ENCODE data around the gene CYB5B. TPM values are rescaled to one million over a fixed set of nuclear protein-coding genes. Genes with fewer than 3 reads are reported as not detected.
A peak's percentile ranks its signal among the peaks of the same experiment; 100 is the strongest.

The CYB5B gene
- polyA plus RNA-seq, 3 donors, result 32.3 to 90.4 (median 84.9) TPM

DNA sequence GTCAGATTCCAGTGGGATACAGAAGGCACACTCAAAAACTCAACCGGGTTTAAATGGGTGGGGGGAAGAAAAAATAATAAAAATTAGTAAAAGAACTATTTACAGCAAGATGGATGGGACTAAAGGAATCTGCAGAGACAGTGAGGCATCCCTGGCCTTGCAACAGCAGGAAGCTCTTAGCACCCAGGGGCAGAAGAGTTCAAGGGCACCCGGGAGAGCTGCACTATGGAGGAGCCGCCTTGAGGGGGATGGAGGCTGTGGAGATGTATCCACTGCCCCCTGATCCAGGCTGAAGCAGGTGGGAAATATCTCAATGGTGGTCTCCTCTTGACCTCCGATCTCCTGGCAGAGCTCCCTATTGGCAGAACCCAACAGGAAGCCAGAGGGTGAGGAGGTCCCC is 72.0 kb downstream of the CYB5B start:
- no peaks in the 10 kb centered on the region for H4K20me1 ChIP-seq (ENCODE audit: insufficient read depth, low read length)
- no peaks in the 10 kb centered on the region for H3K4me1 Mint-ChIP-seq
- no peak overlapping the region for H3K4me2 ChIP-seq (replicated peaks; ENCODE audit: extremely low read depth, low read length, poor library complexity, severe bottlenecking)
- no peak overlapping the region for H3K4me3 ChIP-seq (replicated peaks in 1 of 3; ENCODE audit: low read depth in 2 of 3, low read length in 3 of 3)
- no peak overlapping the region for H3K27ac Mint-ChIP-seq
- peaks cover 0 to 9% (median 4%) of the 10 kb centered on the region in 7 donors for H3K9me3 Mint-ChIP-seq
- WGBS (ENCODE audit: insufficient coverage), result 92% methylated on average over 3 of the region's 4 CpGs
- TF ChIP-seq, protein P1, sequence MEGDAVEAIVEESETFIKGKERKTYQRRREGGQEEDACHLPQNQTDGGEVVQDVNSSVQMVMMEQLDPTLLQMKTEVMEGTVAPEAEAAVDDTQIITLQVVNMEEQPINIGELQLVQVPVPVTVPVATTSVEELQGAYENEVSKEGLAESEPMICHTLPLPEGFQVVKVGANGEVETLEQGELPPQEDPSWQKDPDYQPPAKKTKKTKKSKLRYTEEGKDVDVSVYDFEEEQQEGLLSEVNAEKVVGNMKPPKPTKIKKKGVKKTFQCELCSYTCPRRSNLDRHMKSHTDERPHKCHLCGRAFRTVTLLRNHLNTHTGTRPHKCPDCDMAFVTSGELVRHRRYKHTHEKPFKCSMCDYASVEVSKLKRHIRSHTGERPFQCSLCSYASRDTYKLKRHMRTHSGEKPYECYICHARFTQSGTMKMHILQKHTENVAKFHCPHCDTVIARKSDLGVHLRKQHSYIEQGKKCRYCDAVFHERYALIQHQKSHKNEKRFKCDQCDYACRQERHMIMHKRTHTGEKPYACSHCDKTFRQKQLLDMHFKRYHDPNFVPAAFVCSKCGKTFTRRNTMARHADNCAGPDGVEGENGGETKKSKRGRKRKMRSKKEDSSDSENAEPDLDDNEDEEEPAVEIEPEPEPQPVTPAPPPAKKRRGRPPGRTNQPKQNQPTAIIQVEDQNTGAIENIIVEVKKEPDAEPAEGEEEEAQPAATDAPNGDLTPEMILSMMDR (IDR thresholded peaks at IDR 0.05), result no peak
- H3K9me3 ChIP-seq (replicated peaks in 1 of 2; ENCODE audit: control insufficient read depth in 1 of 2, insufficient read depth in 1 of 2, low read length in 2 of 2), result no peaks in the 10 kb centered on the region
- H3K36me3 ChIP-seq (replicated peaks in 1 of 2; ENCODE audit: control insufficient read depth in 1 of 2, insufficient read depth in 2 of 2, low read length in 2 of 2), result no peaks in the 10 kb centered on the region
- no peak overlapping the region for H3K9ac ChIP-seq (ENCODE audit: insufficient read depth, low read length, poor library complexity, severe bottlenecking)
- peak overlapping the region in 1 of 2 donors; percentile 62 for H3K4me3 Mint-ChIP-seq
- intact Hi-C loops (cut with micrococcal nuclease), result no loop called here
- no peaks in the 10 kb centered on the region for H3K79me2 ChIP-seq (ENCODE audit: insufficient read depth, low read length)
- no peak overlapping the region for H2AFZ ChIP-seq (ENCODE audit: insufficient read depth, low read depth, low read length, poor library complexity, severe bottlenecking)
- H3K27me3 Mint-ChIP-seq (ENCODE audit: low read depth in 3 of 3), result peaks cover 47 to 69% (median 52%) of the 10 kb centered on the region in 3 donors
- peaks cover 11 to 45% of the 10 kb centered on the region in 2 donors for H3K27me3 ChIP-seq (ENCODE audit: control insufficient read depth in 2 of 2, insufficient read depth in 2 of 2, low read length in 2 of 2)
- H3K4me1 ChIP-seq (ENCODE audit: control insufficient read depth in 1 of 2, insufficient read depth in 2 of 2, low read length in 2 of 2), result no peaks in the 10 kb centered on the region
- no peak overlapping the region for H3K27ac ChIP-seq (ENCODE audit: low read depth in 1 of 2, low read length in 2 of 2)
- no peaks in the 10 kb centered on the region for H3K36me3 Mint-ChIP-seq
- no peak for DNase-seq

DNA sequence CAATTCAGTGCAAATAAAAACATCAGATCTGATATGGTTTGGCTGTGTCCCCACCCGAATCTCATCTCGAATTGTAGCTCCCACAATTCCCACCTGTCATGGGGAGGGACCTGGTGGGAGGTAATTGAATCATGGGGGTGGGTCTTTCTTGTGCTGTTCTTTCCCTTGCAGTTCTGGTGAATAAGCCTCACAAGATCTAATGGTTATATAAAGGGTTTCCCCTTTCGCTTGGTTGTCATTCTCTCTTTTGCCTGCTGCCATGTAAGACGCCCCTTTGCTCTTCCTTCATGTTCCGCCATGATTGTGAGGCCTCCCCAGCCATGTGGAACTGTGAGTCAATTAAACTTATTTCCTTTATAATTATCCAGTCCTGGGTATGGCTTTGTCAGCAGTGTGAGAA is 72.5 kb downstream of the CYB5B start:
- intact Hi-C loops (cut with micrococcal nuclease), result no loop called here
- Mint-ChIP-seq H3K27ac (no peak overlapping the region), H3K27me3 (ENCODE audit: low read depth in 3 of 3) (peaks cover 47 to 69% (median 52%) of the 10 kb centered on the region in 3 donors), H3K9me3 (peaks cover 0 to 9% (median 4%) of the 10 kb centered on the region in 7 donors), H3K36me3 (no peaks in the 10 kb centered on the region), H3K4me1 (peaks cover 4% of the 10 kb centered on the region), H3K4me3 (peak overlapping the region in 1 of 2 donors; percentile 62)
- H3K9ac ChIP-seq (ENCODE audit: insufficient read depth, low read length, poor library complexity, severe bottlenecking), result no peak overlapping the region
- DNase-seq, result peak in 1 of 3 donors; percentile 18
- H4K20me1 ChIP-seq (ENCODE audit: insufficient read depth, low read length), result no peaks in the 10 kb centered on the region
- TF ChIP-seq, protein P1 (IDR thresholded peaks at IDR 0.05), result no peak
- peaks cover 11 to 45% of the 10 kb centered on the region in 2 donors for H3K27me3 ChIP-seq (ENCODE audit: control insufficient read depth in 2 of 2, insufficient read depth in 2 of 2, low read length in 2 of 2)
- no peaks in the 10 kb centered on the region for H3K36me3 ChIP-seq (replicated peaks in 1 of 2; ENCODE audit: control insufficient read depth in 1 of 2, insufficient read depth in 2 of 2, low read length in 2 of 2)
- no peak overlapping the region for H3K4me2 ChIP-seq (replicated peaks; ENCODE audit: extremely low read depth, low read length, poor library complexity, severe bottlenecking)
- no peak overlapping the region for H3K27ac ChIP-seq (ENCODE audit: low read depth in 1 of 2, low read length in 2 of 2)
- H3K79me2 ChIP-seq (ENCODE audit: insufficient read depth, low read length), result no peaks in the 10 kb centered on the region
- WGBS (ENCODE audit: insufficient coverage), result no CpG with 5 or more reads among the region's 5 CpGs
- no peaks in the 10 kb centered on the region for H3K9me3 ChIP-seq (replicated peaks in 1 of 2; ENCODE audit: control insufficient read depth in 1 of 2, insufficient read depth in 1 of 2, low read length in 2 of 2)
- no peak overlapping the region for H3K4me3 ChIP-seq (replicated peaks in 1 of 3; ENCODE audit: low read depth in 2 of 3, low read length in 3 of 3)
- no peak overlapping the region for H2AFZ ChIP-seq (ENCODE audit: insufficient read depth, low read depth, low read length, poor library complexity, severe bottlenecking)
- H3K4me1 ChIP-seq (ENCODE audit: control insufficient read depth in 1 of 2, insufficient read depth in 2 of 2, low read length in 2 of 2), result peaks cover 0 to 4% of the 10 kb centered on the region in 2 donors
